Measurements from ENCODE around the gene RPGR. TPM values are rescaled to one million over a fixed set of nuclear protein-coding genes. Genes with fewer than 3 reads are reported as not detected.

Gene RPGR
- 3.0 and 3.8 TPM in 2 replicates for total RNA-seq

GRCh38 chrX:38327007-38327774 is at the start of gene RPGR:
RPGR (minus strand) TSS chrX:38327509; CDS start chrX:38327367, 142 bp downstream.

DNA sequence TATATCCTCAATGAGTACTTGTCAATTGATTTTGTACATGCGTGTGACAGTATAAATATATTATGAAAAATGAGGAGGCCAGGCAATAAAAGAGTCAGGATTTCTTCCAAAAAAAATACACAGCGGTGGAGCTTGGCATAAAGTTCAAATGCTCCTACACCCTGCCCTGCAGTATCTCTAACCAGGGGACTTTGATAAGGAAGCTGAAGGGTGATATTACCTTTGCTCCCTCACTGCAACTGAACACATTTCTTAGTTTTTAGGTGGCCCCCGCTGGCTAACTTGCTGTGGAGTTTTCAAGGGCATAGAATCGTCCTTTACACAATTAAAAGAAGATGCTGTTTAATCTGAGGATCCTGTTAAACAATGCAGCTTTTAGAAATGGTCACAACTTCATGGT is 25.1 kb upstream of the RPGR start, which contains the start of gene OTC:
TSS of gene OTC (plus strand) at position 243 of the 400 bp plus-strand sequence. CDS start at position 336, 93 bp downstream.

GRCh38 chrX:38220415-38221390 is 106.6 kb downstream of the RPGR start, which contains the start of gene SRPX:
SRPX (minus strand) TSS chrX:38220871; CDS start chrX:38220792, 79 bp downstream.

Other genes with a start within 250 kb of the RPGR start
- 11.2 and 13.6 TPM in 2 replicates for gene SRPX, start 106.6 kb downstream of the RPGR start, total RNA-seq
- gene OTC, start 25.1 kb upstream of the RPGR start, total RNA-seq = not detected in 2 replicates
- 2.1 and 3.4 TPM in 2 replicates for gene TSPAN7, start 234.0 kb upstream of the RPGR start, total RNA-seq